HG03442 (cell line): ENCODE results near the gene USH2A.

ENCODE experiments used
- ATAC-seq: cut with Tn5 transposase; IDR thresholded peaks from one replicate; pipeline ENCODE4 v1.9.1; 2021; ENCODE audit warnings: mild to moderate bottlenecking, moderate library complexity; ENCODE audit not compliant: unreplicated experiment

Gene USH2A

DNA sequence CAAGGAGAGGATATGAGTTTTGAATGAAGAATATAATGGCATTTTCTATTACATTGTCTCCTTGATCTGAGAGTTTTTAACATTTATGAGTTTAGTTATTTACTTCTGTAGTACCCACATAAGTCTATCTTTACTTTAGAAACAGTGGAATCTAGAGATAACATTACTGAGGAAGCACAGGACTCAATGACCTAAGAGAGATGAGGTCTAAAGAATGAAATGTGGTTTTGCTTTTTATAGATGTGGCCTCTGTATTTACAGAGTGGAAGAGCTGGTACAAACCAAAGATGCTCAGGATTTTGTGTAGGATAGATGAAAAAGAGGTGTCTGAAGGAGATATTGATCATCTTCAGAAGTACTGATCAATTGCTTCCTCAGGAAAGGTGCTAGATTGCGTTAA, 678.8 kb downstream of the USH2A start:
- no peak for ATAC-seq

DNA sequence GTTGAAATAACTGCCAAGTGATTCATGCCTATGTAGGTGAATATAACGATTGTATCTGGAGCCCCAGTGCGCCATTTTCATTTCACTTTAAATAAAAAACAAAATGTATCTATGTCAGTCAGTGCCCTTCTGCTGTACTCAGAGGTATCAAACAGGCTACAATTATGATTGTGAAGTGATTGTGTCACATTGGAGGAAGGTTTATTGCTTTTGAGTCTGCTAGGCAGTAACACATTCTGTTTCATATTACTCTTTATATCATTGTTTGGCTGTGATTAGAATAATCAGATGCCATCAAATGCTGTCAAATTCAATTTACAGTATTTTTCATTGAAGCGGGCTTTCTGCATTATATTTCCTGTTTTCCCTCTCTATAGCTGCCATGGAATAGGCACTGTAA, 684.2 kb downstream of the USH2A start:
- ATAC-seq: no peak

DNA sequence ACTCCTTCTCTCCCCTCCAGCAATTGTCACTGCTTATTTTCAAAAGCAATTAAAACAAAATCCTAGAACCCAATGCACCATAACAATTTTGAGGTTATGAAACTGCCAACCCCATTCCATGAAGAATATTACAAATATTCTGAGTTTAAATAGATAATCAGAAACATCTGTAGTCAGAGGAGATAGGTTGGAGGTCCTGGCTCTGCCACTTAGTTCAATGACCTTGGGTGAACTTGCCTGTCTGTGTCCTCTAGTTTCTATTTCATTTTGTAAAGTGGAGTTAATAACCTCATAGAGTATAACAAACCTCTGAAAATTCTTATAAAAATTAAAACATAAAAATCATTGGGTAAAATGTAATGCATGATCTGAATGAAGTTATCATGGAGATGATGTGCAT, 691.5 kb downstream of the USH2A start:
- no peak for ATAC-seq

DNA sequence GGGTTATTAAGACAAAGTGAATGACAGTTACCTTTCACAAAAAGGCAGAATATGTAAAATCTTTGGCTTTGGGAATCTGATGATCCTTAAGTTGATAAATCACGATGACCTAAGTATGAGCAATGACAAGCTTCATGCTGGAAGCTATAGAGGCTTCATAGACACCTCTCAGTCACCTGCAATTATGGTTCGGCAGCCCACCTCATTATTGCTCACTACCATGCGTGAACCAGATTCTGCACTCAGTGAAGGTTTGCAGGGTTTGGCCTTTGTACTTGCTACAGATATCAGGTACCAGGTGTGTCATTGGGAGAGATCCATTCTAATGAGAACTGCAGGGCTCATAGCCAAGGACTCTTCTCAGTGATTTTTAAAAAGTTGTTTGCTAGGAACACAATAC, 692.6 kb downstream of the USH2A start:
- ATAC-seq: no peak

DNA sequence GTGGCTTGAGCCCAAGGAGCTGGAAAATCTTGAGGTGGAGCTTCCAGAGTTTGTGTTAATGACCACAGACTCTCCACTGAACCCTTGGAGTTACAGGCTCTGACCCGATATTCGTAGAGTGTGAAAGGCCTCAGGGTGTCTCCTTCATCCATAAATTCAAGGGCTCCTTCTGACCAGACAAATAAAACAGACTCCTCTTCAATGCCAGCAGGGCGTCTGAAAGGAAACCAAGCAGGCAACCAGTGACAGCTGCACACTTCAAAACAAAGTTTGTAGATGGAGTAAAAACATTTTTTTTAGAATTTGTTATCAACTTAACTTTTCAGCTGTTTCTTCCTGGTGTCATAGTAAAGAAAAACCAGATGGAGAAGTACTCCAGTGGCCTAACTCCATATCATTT, 695.1 kb downstream of the USH2A start:
- ATAC-seq: no peak

DNA sequence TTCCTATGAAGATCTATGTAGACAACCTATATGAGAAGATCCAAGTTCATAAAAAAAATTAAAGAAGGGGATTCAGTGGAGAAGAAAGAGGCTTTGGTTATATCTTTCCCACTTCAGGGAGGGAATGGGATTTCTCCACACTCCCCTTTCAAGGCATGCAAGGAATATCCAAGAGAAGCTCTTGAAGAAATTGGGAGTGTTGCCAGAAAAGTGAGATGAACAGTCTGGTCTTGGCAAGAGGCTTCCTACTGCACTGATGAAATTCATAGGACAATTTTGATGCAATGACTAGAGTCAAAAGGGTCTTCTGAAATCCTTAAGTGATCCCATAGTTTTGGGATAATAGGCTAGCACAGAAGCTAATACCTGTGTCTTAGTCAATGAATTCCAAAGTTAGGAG, 703.1 kb downstream of the USH2A start:
- ATAC-seq: no peak

GRCh38 chr1:215719552-215719951, 703.7 kb downstream of the USH2A start:
- ATAC-seq: no peak

GRCh38 chr1:215718575-215719287, 704.5 kb downstream of the USH2A start:
- ATAC-seq: no peak

DNA sequence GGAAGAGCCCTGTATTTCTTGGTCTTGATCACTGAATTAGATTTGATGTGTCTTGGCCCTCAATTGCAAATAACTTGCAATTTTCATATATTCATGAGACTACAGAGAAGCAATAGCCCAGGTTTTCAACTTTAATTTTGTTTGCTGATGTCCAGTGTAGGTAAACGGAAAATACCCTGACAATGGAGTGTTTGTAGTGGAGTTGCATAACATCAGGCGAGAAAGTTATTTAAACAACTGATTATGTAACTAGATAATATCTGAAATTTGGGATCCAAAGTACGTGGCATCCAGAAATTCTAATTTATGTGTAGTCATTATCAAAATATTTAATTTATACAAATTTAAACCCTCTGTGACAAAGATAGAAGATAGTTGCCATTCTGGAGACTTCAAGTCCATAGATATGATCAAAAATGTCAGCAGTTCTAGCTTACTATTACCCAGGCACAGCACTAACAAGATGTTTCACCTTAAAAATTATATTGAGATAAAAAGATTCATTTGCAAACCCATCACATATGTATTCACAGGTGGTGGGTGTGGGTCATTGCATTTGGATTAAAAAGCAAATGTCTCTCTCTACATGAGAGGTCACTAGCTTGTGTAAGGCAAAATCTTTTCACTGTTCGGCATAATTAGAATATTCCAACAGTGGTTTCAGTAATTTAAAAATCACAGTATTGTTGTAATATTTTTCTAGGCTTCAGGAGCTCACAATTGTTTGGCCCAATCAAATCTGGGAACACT, 705.4 kb downstream of the USH2A start:
- ATAC-seq: no peak

- no peak for ATAC-seq
Observed at GRCh38 chr1:215710899-215711225, 712.4 kb downstream of the USH2A start.

DNA sequence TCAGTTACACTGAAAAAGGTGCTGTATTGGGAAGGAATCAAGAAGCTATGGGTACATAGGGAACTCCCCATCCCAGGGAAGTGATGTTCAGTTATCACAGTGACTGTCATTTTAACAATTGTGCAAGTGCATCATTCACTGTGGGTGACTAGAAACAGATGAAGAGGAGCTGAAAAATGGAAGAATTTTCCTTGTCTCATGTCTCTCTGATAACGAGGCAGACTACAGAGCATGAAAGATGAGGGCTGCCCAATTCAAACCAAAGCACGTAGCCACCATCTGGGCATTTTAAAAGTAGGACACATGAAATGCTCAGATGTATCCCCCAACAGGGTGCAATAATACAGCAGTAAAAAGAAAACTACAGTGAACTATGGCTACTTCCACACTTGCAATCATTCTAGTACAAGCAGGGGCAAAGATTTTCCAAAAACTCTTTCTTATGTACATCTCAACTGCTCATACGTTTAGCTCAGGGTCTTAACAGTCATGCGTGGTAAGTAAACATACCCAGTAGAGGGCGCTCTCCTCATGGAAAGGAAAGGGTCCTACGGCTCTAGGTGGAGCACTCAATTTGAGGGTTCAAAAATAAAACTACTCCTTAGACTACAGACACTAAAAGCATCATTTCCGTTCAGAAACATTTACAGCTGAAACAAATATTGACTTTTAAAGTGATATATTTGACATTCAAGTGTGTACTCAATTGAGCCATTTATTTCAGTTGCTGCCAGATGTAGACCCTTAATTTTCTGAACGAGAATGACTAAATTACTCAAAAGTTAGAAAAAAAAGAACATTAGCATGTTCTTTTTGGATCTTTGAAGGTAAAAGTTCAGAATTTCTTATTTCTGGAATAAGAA, 713.0 kb downstream of the USH2A start:
- ATAC-seq: peak; percentile 80

DNA sequence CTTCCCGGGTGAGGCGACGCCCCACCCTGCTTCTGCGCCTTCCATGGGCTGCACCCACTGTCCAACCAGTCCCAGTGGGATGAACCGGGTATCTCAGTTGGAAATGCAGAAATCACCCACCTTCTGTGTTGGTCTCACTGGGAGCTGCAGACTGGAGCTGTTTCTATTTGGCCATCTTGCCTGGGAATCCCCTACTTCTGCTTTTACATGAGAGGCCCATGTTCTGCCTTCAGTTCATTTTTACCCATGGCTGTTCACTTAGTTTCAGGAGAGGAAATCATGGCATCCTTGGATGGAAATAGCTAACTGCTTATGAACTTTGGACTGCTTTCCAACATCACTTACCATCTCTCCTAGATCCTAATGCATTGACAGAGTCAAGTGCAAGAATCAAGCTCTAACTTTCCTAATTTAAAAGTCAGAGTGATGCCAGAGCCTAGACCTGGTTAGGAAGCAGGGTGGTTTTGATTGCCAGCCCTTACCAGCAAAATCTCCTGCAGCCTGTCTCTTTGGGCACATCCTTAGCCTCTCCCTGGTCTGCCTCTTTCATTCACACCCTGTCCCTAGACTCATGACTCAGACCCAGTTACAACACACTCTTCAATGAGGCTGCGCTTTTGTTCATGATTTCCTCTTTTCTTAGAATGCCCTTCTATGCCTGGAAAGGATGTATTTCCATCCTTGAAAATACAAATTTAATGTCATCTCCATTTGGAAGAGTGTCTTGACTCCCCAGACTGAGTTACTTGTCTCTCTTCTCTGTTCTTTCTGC, 719.0 kb downstream of the USH2A start:
- peak; percentile 83 for ATAC-seq

DNA sequence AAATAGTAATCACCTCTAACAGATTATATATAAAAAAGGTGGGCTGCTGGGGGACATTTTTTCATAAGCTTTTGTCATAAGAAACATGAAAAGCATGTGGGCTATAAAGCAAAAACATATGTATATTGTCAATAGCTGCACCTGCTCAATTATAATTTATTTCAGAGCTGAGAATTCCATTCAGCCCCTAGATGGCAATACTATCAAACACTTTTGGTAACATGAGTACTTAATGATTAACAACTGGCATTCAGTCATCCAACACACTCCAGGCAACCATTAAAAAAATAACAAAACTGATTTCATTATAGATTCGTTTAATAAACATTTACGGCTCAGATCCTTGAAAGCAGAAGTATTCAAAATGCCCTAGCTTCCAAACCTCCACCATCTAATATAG, 741.0 kb downstream of the USH2A start:
- no peak for ATAC-seq

DNA sequence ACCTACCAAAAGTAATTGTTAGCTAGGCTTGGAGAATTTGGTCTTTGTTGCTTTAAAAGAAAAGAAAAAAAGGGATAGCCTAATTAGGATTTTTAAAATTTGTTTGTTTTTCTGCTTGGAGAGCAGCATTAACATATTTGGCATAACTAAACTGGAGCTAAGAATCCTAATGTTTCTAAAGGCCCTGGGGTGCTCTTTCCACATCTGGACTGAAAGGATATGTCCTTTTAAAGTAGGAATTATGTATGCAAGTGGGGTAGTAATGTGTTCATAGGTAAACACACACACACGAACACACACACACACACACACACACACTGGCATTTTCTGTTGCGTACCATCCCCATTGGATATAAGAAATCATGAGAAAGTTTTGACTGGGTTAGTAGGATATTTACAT, 742.2 kb downstream of the USH2A start:
- no peak for ATAC-seq

GRCh38 chr1:215679231-215679630, 744.0 kb downstream of the USH2A start:
- no peak for ATAC-seq

GRCh38 chr1:215677112-215677511, 746.1 kb downstream of the USH2A start:
- ATAC-seq: no peak

DNA sequence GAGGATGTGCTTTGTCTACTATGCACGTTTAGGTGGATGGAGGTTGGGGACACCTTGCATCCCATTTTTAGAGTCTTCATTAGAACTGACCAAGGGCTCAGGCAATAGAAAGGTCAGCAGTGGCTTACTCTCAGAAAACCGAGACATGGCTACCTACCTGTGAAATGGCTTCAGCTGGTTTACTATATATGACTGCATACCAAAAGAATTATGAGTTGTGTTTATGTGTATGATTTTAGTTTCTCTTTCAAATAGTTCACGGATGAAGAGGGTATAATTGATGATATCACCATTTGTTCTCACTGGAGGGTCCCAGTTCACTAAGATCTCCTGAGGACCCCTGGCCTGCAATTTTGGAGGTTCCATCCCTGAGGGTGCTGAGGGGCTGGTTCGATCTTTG, 749.3 kb downstream of the USH2A start:
- ATAC-seq: no peak

GRCh38 chr1:215672482-215672881, 750.8 kb downstream of the USH2A start:
- no peak for ATAC-seq

GRCh38 chr1:215669806-215670491, 753.3 kb downstream of the USH2A start:
- no peak for ATAC-seq

DNA sequence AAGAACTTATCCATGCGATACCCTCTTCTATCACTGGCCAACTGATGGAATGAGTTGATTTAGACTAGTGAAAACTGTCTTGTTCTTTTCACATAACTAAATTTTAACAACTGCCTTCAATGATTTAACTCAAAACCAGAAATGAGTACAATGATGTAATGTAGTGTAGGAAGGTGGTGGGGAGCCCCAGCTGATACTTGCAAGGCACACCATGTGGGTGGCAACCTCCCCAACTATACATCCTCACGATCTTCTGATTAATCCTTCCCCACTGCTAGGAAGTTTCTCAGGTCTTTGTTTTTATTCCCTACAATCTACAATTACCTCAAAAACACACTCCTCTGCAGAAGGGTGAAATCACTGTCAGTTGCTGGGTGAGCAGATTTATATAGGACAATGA, 755.5 kb downstream of the USH2A start:
- ATAC-seq: no peak
